IPS-20b (cell line): ENCODE measurements around the gene IL32.
"Not testable (repeated sequence)": the region's sequence is repeated elsewhere in the genome, so short reads cannot be mapped to it uniquely, and the experiment has no call there.

ENCODE experiments used
- H3K27ac ChIP-seq: one replicate; pipeline ENCODE4 v1.5.1; 2013; ENCODE audit warnings: low read length
- H3K27me3 ChIP-seq: 2 replicates; pipeline ENCODE4 v1.6.1; 2013; ENCODE audit warnings: mild to moderate bottlenecking, low read length, inconsistent platforms; ENCODE audit not compliant: insufficient read depth
- H3K36me3 ChIP-seq: 2 replicates; pipeline ENCODE4 v1.6.1; 2013; ENCODE audit warnings: low read depth, mild to moderate bottlenecking, inconsistent platforms, low read length, moderate library complexity; ENCODE audit not compliant: insufficient read depth
- H3K4me1 ChIP-seq: 2 replicates; pipeline ENCODE4 v1.6.1; 2013; ENCODE audit warnings: mild to moderate bottlenecking, control low read depth, inconsistent platforms, low read length, moderate library complexity; ENCODE audit not compliant: insufficient read depth
- H3K4me3 ChIP-seq: 2 replicates; pipeline ENCODE4 v1.5.1; 2013; ENCODE audit warnings: mild to moderate bottlenecking, low read length, inconsistent platforms
- H3K9ac ChIP-seq: 2 replicates; pipeline ENCODE4 v1.6.1; 2013; ENCODE audit warnings: low read depth, mild to moderate bottlenecking, inconsistent platforms, low read length, moderate library complexity
- H3K9me3 ChIP-seq: 2 replicates; pipeline ENCODE4 v1.6.1; 2013; ENCODE audit warnings: mild to moderate bottlenecking, low read depth, low read length, inconsistent platforms; ENCODE audit not compliant: insufficient read depth

IL32 gene

DNA sequence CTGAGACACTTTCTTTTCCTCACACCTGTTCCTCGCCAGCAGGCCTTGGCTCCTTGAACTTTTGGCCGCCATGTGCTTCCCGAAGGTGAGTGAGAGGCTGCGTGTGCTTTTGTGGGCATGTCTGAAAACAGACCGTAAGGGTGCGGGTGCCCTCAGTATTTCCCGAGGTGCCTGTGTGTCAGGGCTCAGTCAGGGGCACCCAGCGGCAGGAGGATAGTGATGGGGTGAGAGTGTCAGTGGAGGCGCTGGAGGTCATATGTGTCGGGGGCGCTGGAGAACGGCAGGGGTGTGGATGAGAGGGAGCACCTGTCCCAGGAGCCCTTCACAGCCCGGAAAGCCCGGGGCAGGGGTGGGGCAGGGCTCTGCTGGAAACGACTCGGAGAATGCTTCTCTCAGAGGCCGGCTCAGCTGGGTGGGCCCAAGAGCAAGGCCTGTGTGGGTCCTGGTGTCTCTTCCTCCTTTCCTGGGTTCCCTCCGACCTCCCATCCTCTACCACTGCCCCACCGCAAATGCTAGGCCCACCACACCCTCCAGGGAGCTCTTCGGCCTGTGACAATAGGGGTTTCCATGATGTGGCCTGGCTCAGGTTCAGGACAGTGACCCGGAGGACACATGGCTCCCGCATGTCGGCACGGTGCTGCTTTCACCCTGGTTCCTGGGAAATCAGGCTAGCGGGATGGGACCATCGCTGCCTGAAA, 451 bp downstream of the IL32 start:
- Histone ChIP-seq H3K27ac (no peak overlapping the region), H3K27me3 (no peaks in the 10 kb centered on the region), H3K4me1 (0 out of 2 replicates have a peak, but pooled peaks cover 4% of the 10 kb centered on the region), H3K4me3 (no peak overlapping the region), H3K9me3 (no peaks in the 10 kb centered on the region), H3K36me3 (no peaks in the 10 kb centered on the region), H3K9ac (no peak overlapping the region)

DNA sequence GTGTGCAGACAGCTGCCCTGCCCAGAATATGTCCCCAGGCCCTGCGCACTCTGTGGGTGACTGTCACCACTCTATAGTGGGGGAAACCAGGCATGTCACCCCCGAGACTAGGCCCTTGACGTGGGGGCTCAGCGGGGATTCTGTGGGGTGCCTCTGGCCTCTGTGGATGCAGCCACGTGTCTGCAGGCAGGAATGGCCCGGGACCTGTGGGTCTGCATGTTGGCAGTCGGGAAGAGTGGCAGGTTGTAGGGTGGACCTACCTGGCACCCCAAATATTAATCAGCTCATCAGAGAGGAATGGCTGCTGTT, 954 bp downstream of the IL32 start:
- no peaks in the 10 kb centered on the region for H3K27me3 ChIP-seq
- 0 out of 2 replicates have a peak, but pooled peaks cover 4% of the 10 kb centered on the region for H3K4me1 ChIP-seq
- no peak overlapping the region for H3K27ac ChIP-seq
- H3K9me3 ChIP-seq: no peaks in the 10 kb centered on the region
- H3K36me3 ChIP-seq: no peaks in the 10 kb centered on the region
- H3K4me3 ChIP-seq: no peak overlapping the region
- no peak overlapping the region for H3K9ac ChIP-seq

DNA sequence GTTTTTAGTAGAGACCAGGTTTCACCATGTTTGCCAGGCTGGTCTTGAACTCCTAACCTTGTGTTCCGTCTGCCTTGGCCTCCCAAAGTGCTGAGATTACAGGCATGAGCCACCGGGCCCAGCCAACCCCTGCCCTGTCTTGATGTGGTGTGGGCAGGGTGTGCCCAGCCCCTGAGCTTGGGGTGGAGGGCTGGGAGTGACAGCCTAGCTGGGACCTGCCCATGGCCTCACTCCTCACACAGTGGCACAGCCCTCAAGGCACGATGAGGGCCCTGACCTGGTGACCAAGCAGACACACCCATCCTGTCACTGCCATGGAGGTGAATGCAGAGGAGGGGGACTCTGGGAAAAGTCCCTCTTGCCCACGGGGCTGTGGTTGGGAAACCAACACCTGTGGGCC, 3.0 kb downstream of the IL32 start:
- no peaks in the 10 kb centered on the region for H3K9me3 ChIP-seq
- H3K9ac ChIP-seq: no peak overlapping the region
- H3K27ac ChIP-seq: no peak overlapping the region
- peaks cover 2% of the 10 kb centered on the region; the same call in 1 of the 2 replicates for H3K27me3 ChIP-seq
- H3K4me1 ChIP-seq: 0 out of 2 replicates have a peak, but pooled peaks cover 4% of the 10 kb centered on the region
- no peak overlapping the region for H3K4me3 ChIP-seq
- H3K36me3 ChIP-seq: no peaks in the 10 kb centered on the region

DNA sequence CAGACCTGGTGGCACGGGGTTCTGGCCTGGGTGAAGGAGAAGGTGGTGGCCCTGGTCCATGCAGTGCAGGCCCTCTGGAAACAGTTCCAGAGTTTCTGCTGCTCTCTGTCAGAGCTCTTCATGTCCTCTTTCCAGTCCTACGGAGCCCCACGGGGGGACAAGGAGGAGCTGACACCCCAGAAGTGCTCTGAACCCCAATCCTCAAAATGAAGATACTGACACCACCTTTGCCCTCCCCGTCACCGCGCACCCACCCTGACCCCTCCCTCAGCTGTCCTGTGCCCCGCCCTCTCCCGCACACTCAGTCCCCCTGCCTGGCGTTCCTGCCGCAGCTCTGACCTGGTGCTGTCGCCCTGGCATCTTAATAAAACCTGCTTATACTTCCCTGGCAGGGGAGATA, 3.7 kb downstream of the IL32 start:
- not testable (repeated sequence) for H3K9me3 ChIP-seq, H3K4me3 ChIP-seq, H3K4me1 ChIP-seq, H3K27me3 ChIP-seq, H3K27ac ChIP-seq, H3K36me3 ChIP-seq, H3K9ac ChIP-seq

DNA sequence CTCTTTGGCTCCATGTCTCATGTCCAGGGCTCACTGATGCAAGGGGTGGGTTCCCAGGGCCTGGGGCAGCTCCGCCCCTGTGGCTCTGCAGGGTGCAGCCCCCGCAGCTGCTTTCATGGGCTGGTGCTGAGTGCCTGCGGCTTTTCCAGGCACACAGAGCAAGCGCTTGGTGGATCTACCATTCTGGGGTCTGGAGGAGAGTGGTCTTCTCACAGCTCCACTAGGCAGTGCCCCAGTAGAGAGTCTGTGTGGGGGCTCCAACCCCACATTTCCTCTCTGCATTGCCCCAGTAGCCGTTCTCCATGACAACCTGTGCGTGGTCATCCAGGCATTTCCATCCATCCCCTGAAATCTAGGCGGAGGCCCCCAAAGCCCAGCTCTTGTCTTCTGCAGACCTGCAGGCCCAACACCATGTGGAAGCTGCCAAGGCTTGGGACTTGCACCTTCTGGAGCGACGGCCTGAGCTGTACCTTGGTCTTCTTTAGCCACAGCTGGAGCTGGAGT, 5.2 kb downstream of the IL32 start:
- Histone ChIP-seq H3K9me3 (no peaks in the 10 kb centered on the region), H3K27ac (no peak overlapping the region), H3K27me3 (peaks cover 9% of the 10 kb centered on the region; the same call in 1 of the 2 replicates), H3K36me3 (no peaks in the 10 kb centered on the region), H3K9ac (no peak overlapping the region), H3K4me1 (no peaks in the 10 kb centered on the region), H3K4me3 (no peak overlapping the region)

DNA sequence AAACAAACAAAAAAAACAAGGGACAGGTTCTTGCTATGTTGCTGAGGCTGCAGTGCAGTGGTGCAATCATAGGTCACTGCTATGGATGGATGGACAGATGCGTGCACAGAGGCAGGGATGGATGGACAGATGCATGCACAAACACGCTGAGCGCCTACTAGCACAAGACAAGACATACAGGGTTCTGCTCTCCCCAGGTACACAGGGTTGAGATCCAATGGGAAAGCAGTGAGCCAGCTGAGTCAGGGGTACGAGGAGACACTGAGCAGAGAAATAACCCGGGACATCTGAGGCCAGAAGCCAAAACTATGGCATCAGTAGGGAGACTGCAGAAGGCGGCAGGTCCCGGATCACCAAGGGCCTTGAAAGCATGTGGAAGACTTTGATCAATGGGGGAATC, 6.2 kb downstream of the IL32 start:
- Histone ChIP-seq H3K27ac (no peak overlapping the region), H3K4me3 (no peak overlapping the region), H3K9ac (no peak overlapping the region)

DNA sequence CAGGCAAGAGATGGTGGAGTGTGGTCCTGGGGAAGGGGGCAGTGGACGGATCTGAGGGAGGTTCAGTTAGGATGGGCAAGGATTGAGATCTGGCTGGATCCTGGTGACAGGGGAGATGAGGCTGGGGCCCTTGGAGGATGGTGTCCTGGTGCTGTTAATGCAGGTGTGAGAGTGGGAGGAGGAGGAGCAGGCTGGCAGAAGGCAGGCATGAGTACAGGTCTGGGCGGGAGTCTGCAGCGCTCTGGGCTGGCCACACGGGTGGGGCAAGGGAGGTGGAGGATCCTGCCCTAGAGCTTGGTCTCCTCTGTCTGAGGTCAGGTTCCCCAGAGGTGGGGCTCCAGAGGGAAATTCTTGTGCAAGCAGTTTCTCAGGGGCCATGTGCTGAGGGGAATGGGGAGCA, 6.7 kb downstream of the IL32 start:
- not testable (repeated sequence) for H3K9ac ChIP-seq, H3K9me3 ChIP-seq, H3K4me1 ChIP-seq, H3K27ac ChIP-seq, H3K36me3 ChIP-seq, H3K4me3 ChIP-seq, H3K27me3 ChIP-seq

More for the DNA sequence above, 6.2 kb downstream of the IL32 start:
- Histone ChIP-seq H3K36me3 (no peaks in the 10 kb centered on the region), H3K4me1 (no peaks in the 10 kb centered on the region), H3K9me3 (no peaks in the 10 kb centered on the region), H3K27me3 (peaks cover 9% of the 10 kb centered on the region; the same call in 1 of the 2 replicates)

DNA sequence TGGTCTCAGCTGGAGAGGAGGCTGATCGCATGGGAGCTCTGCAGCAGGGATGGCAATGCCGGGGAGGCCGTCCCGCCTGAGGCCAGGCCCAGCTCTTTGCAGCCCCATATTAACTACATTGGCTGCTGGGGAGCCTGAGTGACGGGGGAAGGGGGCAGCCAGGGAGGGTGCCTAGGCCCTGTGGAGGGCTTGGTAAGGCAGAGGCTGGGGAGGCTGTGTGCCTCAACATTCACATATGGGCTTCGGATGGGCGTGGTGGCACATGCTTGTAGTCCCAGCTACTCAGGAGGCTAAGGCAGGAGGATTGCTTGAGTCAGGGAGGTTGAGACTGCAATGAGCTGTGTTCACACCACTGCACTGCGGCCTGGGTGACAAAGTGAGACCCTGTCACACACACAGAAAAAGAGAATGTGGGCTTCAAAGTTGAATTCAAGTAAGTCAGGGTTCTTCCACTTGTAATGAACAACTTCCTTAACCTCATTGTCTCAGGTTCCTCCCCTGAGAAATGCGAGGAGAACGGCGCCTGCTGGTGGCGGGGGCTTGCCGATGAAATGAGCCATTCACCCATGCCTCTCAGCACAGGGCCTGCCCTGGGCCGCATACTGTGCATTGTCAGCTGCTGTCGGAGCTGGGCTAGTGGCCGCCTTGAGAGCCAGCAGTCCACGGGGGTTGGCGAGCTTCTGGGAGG, 7.3 kb downstream of the IL32 start:
- H3K27me3 ChIP-seq, H3K36me3 ChIP-seq, H3K9me3 ChIP-seq, H3K9ac ChIP-seq, H3K4me1 ChIP-seq, H3K27ac ChIP-seq, H3K4me3 ChIP-seq: not testable (repeated sequence)

DNA sequence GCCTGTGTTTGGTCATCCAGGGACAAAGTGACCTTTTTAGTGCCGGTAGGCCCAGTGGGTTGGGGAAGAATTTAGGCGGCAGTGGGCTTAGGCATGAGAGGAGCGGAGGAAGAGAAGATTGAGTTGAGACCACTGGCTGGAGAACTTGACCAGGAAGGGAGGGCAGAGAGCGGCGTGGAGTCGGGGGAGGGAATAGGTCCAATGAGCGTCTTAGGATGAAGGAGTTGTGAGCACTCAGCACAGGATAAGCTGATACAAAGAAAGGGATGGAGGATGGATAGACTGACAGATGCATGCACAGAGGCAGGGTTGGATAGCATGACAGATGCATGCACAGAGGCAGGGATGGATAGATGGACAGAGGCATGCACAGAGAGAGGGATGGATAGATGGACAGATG, 8.0 kb downstream of the IL32 start:
- H3K36me3 ChIP-seq: no peaks in the 10 kb centered on the region
- H3K9me3 ChIP-seq: no peaks in the 10 kb centered on the region
- H3K9ac ChIP-seq: no peak overlapping the region
- H3K4me1 ChIP-seq: no peaks in the 10 kb centered on the region
- no peak overlapping the region for H3K4me3 ChIP-seq
- peaks cover 9% of the 10 kb centered on the region; the same call in 1 of the 2 replicates for H3K27me3 ChIP-seq
- no peak overlapping the region for H3K27ac ChIP-seq

DNA sequence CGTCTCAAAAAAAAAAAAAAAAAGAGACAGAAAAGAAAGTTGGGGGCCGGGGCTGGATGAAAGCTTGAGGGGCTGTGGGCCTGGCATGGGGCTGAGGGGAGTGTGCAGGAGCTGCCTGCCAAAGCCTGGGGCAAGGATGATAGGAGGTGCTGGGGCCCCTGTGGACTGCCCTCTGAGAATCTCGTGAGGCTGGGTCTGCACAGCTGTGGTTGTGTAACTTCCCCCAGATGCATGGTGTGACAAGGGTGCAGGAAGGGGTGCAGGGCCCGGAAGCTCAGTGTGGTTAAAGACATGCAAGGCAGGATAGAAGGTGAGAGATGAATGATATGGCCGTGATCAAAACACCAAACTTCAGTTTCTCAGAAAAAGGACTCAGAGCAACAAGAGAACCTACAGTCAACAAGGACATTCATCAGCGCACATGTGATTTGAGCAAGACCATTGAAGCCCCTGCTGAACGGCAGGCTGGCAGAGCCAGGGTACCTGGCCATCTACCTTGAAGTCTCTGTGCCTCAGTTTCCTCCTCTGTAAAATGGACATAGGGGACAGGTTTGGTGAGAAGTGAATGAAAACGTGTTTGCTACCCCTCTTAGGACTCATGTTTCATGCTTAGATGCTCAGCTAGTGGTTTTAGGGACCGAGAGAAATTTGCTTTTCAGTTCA, 9.6 kb downstream of the IL32 start:
- Histone ChIP-seq H3K9ac (no peak overlapping the region), H3K4me1 (no peaks in the 10 kb centered on the region), H3K36me3 (no peaks in the 10 kb centered on the region), H3K4me3 (no peak overlapping the region), H3K9me3 (no peaks in the 10 kb centered on the region), H3K27me3 (peaks cover 9% of the 10 kb centered on the region; the same call in 1 of the 2 replicates), H3K27ac (no peak overlapping the region)

DNA sequence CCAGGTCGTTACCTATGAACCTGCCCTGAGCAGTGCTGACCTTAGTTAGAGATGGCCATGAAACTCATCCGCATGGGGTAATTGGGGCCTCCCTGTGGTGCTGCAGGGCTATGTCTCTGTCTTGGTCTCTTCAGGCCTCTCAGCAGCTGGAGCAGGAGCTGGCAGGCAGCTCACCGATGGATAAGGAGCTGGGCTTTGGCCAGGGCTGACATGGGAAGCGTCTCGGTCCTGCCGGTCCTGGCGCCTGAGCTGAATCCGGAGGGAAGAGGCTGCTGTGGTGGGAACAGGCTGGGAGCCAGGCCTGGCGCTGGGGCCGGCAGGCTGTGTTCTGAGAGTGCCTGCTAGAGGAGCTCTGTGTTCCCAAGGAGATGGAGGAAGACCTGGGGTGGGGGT, 10.1 kb downstream of the IL32 start:
- Histone ChIP-seq H3K27ac (no peak overlapping the region), H3K27me3 (peaks cover 9% of the 10 kb centered on the region; the same call in 1 of the 2 replicates), H3K9ac (no peak overlapping the region), H3K9me3 (no peaks in the 10 kb centered on the region), H3K36me3 (no peaks in the 10 kb centered on the region), H3K4me1 (no peaks in the 10 kb centered on the region), H3K4me3 (no peak overlapping the region)

DNA sequence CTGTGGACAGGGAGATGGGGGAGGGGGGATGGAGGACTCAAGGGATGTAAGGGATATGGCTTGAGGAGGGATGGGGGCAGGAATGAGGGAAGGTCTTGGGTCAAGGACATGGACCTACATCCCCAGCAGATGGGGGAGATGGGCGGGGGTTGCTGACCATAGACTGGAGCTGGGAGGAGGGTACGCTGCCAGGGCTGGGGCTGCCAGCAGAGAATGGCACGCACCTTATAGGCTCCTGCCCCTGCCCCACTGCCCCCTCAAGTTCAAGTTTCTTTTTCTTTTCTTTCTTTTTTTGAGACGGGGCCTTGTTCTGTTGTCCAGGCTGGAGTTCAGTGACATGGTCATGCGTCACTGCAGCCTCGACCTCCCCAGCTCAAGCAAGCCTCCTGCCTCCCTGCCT, 10.5 kb downstream of the IL32 start:
- H3K9me3 ChIP-seq, H3K4me1 ChIP-seq, H3K27ac ChIP-seq: not testable (repeated sequence)

More for the DNA sequence above, 10.5 kb downstream of the IL32 start:
- H3K36me3 ChIP-seq, H3K9ac ChIP-seq, H3K27me3 ChIP-seq, H3K4me3 ChIP-seq: not testable (repeated sequence)
